Mesenchymal stem cell (in vitro differentiated cells and primary cell): ENCODE results near the gene FAAP100.

Experiments used
- DNase-seq: peaks from one replicate; pipeline ENCODE4 v3.0.0-alpha.2; 2013
- H2AFZ ChIP-seq: one replicate; pipeline ENCODE4 v1.6.1; 2013; ENCODE audit warnings: low read depth, mild to moderate bottlenecking, control low read depth, inconsistent platforms, low read length, moderate library complexity
- H2AK5ac ChIP-seq: 2 replicates; pipeline ENCODE4 v1.6.1; 2013; ENCODE audit warnings: low read length, moderate library complexity, mild to moderate bottlenecking, inconsistent platforms; ENCODE audit not compliant: severe bottlenecking
- H2BK120ac ChIP-seq: one replicate; pipeline ENCODE4 v1.6.1; 2013; ENCODE audit warnings: low read depth, mild to moderate bottlenecking, inconsistent platforms, low read length, moderate library complexity
- H2BK12ac ChIP-seq, 2 experiments: one replicate each; pipeline ENCODE4 v1.6.1; 2013; ENCODE audit warnings: inconsistent platforms in 2 of 2, low read length in 2 of 2, mild to moderate bottlenecking in 2 of 2, moderate library complexity in 2 of 2, control low read depth in 1 of 2
- H2BK15ac ChIP-seq: one replicate; pipeline ENCODE4 v1.6.1; 2013; ENCODE audit warnings: mild to moderate bottlenecking, low read depth, inconsistent platforms; ENCODE audit not compliant: poor library complexity, severe bottlenecking
- H2BK5ac ChIP-seq: 2 replicates; pipeline ENCODE4 v1.6.1; 2013; ENCODE audit warnings: low read depth, mild to moderate bottlenecking, low read length, control low read depth, inconsistent platforms; ENCODE audit not compliant: poor library complexity, severe bottlenecking
- H3K14ac ChIP-seq, 2 experiments: one replicate each; pipeline ENCODE4 v1.6.1; 2013; ENCODE audit warnings: inconsistent platforms in 2 of 2, low read length in 2 of 2, control low read depth in 1 of 2, mild to moderate bottlenecking in 1 of 2, moderate library complexity in 1 of 2
- H3K18ac ChIP-seq, 2 experiments: one replicate each; pipeline ENCODE4 v1.6.1; 2013; ENCODE audit warnings: inconsistent platforms in 2 of 2, low read length in 2 of 2, control low read depth in 1 of 2, low read depth in 1 of 2, mild to moderate bottlenecking in 1 of 2
- H3K23ac ChIP-seq, 2 experiments: one replicate each; pipeline ENCODE4 v1.6.1; 2013; ENCODE audit warnings: inconsistent platforms in 2 of 2, low read length in 2 of 2, mild to moderate bottlenecking in 2 of 2, moderate library complexity in 2 of 2, control low read depth in 1 of 2
- H3K27ac ChIP-seq: 2 replicates; pipeline ENCODE4 v1.5.1; 2013; ENCODE audit warnings: mild to moderate bottlenecking, moderate library complexity, low read length, control low read depth, inconsistent platforms; ENCODE audit not compliant: poor library complexity, severe bottlenecking
- H3K27me3 ChIP-seq, 2 experiments: 2 replicates each; pipeline versions ENCODE4 v1.6.1 to v1.7.0; 2013; ENCODE audit warnings: low read length in 2 of 2, mild to moderate bottlenecking in 2 of 2, moderate library complexity in 2 of 2, control low read depth in 1 of 2, inconsistent platforms in 1 of 2; ENCODE audit not compliant: control insufficient read depth in 1 of 2, insufficient read depth in 1 of 2
- H3K36me3 ChIP-seq, 2 experiments: 2 replicates each; pipeline versions ENCODE4 v1.6.1 to v1.7.0; 2013; ENCODE audit warnings: low read length in 2 of 2, control low read depth in 1 of 2, inconsistent platforms in 1 of 2, low read depth in 1 of 2, mild to moderate bottlenecking in 1 of 2; ENCODE audit not compliant: insufficient read depth in 2 of 2, control insufficient read depth in 1 of 2
- H3K4ac ChIP-seq, 2 experiments: one replicate each; pipeline ENCODE4 v1.6.1; 2013; ENCODE audit warnings: inconsistent platforms in 2 of 2, low read length in 2 of 2, mild to moderate bottlenecking in 2 of 2, moderate library complexity in 2 of 2, control low read depth in 1 of 2, low read depth in 1 of 2
- H3K4me1 ChIP-seq: 2 replicates; pipeline ENCODE4 v1.6.1; 2013; ENCODE audit warnings: low read depth, low read length, control low read depth; ENCODE audit not compliant: control insufficient read depth, insufficient read depth
- H3K4me2 ChIP-seq: 2 replicates; pipeline ENCODE4 v1.6.1; 2013; ENCODE audit warnings: low read length, mild to moderate bottlenecking, inconsistent platforms; ENCODE audit not compliant: poor library complexity, severe bottlenecking
- H3K4me3 ChIP-seq, 2 experiments: 2 replicates each; pipeline versions ENCODE4 v1.5.1 to v1.7.0; 2013; ENCODE audit warnings: low read length in 2 of 2, mild to moderate bottlenecking in 2 of 2, control low read depth in 1 of 2, low read depth in 1 of 2; ENCODE audit not compliant: insufficient read depth in 1 of 2
- H3K79me1 ChIP-seq: replicated peaks from 2 replicates; pipeline ENCODE4 v1.6.1; 2013; ENCODE audit warnings: mild to moderate bottlenecking, control low read depth, low read length, inconsistent platforms; ENCODE audit not compliant: poor library complexity, severe bottlenecking
- H3K9ac ChIP-seq: 2 replicates; pipeline ENCODE4 v1.7.0; 2013; ENCODE audit warnings: mild to moderate bottlenecking, low read length, moderate library complexity
- H3K9me3 ChIP-seq: 2 replicates; pipeline ENCODE4 v1.7.0; 2013; ENCODE audit warnings: mild to moderate bottlenecking, low read length; ENCODE audit not compliant: control insufficient read depth
- H4K8ac ChIP-seq: one replicate; pipeline ENCODE4 v1.6.1; 2013; ENCODE audit warnings: inconsistent platforms, mild to moderate bottlenecking, low read length, moderate library complexity
- H4K91ac ChIP-seq: one replicate; pipeline ENCODE4 v1.6.1; 2013; ENCODE audit warnings: mild to moderate bottlenecking, low read length, inconsistent platforms
- WGBS: methylation state at CpG from one replicate; pipeline ENCODE4 v1.1.7; 2013; ENCODE audit warnings: mixed read lengths; 5-methylcytosine and 5-hydroxymethylcytosine counted together

The FAAP100 gene

GRCh38 chr17:81515530-81516041, 36.6 kb downstream of the FAAP100 start:
- H3K4ac ChIP-seq: peak overlapping the region; percentile 42 to 99
- no peak for DNase-seq
- peak overlapping the region; percentile 94 for H2BK120ac ChIP-seq
- H3K9me3 ChIP-seq: no peaks in the 10 kb centered on the region
- peak overlapping the region; percentile 20 for H2AFZ ChIP-seq
- peak overlapping the region; percentile 94 for H3K9ac ChIP-seq
- peak overlapping the region in 1 of 2 experiments; percentile 98 for H3K14ac ChIP-seq
- peak overlapping the region; percentile 46 to 86 for H3K18ac ChIP-seq
- peaks cover 4% of the 10 kb centered on the region for H3K79me1 ChIP-seq
- peak overlapping the region; percentile 81 for H2AK5ac ChIP-seq
- peak overlapping the region; percentile 7 to 80 for H2BK12ac ChIP-seq
- 56% methylated on average over 18 of the region's 19 CpGs for WGBS
- peaks cover 50% of the 10 kb centered on the region for H3K4me1 ChIP-seq
- H3K27ac ChIP-seq: peak overlapping the region; percentile 98
- H4K8ac ChIP-seq: peak overlapping the region; percentile 33
- H3K36me3 ChIP-seq: peaks cover 16 to 38% of the 10 kb centered on the region in 2 experiments
- peak overlapping the region; percentile 15 for H2BK15ac ChIP-seq
- peak overlapping the region in 1 of 2 experiments; percentile 68 for H3K23ac ChIP-seq
- H2BK5ac ChIP-seq: peak overlapping the region; percentile 99
- H3K4me3 ChIP-seq: peak overlapping the region; percentile 83 to 92
- H3K4me2 ChIP-seq: peak overlapping the region; percentile 94
- peak overlapping the region; percentile 93 for H4K91ac ChIP-seq
- H3K27me3 ChIP-seq: no peaks in the 10 kb centered on the region

DNA sequence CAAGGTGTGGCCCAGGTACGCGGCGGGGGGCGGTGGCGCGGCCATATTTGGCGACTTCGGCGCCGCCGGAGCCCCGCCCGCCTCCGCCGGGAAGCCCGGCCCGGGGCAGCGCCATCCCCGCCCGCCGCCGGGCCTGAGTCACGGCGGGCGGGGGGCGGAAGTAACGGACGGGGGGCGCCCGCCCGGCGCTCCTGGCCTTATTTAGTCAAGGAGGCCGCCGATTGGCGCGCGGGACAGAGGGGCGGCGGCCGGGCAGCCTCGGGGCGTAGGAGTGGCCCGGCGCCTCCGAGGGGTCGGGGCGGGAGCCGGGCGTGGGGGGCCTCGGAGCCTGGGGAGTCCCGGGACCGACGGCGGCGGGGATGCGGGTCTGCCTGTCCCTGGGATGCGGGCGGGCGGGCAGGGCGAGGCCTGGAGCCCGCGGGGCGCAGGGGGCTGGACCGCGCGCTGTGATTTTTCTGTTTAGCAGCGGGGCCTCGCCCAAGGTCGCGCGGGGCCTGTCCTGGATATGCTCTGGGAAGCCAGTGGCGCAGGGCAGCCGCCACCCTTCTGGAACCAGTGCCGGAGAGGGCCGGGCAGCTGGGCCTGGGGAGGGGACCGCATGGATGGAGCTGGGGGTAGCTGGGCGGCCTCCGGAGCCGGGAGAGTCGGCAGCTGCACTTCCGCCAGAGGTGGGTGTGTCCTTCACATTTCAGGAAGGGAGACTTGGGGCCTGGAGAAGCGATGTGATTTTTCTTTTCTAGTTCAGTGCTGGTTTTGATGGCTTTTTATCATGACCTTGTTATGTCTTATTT, 37.2 kb downstream of the FAAP100 start:
- H3K4me2 ChIP-seq: peak overlapping the region; percentile 94
- H4K91ac ChIP-seq: peak overlapping the region; percentile 99
- H2BK12ac ChIP-seq: peak overlapping the region; percentile 7 to 80
- H3K4ac ChIP-seq: peak overlapping the region; percentile 99
- no peaks in the 10 kb centered on the region for H3K27me3 ChIP-seq
- H3K27ac ChIP-seq: peak overlapping the region; percentile 98
- peak overlapping the region; percentile 100 for H2BK120ac ChIP-seq
- WGBS: 1% methylated on average over 74 of the region's 82 CpGs
- peak overlapping the region; percentile 91 for H4K8ac ChIP-seq
- peak overlapping the region; percentile 94 for H3K9ac ChIP-seq
- peak overlapping the region; percentile 100 for H2BK5ac ChIP-seq
- peak overlapping the region; percentile 81 to 92 for H3K14ac ChIP-seq
- H3K4me3 ChIP-seq: peak overlapping the region; percentile 83 to 92
- H3K23ac ChIP-seq: peak overlapping the region in 1 of 2 experiments; percentile 37
- no peaks in the 10 kb centered on the region for H3K9me3 ChIP-seq
- peaks cover 4% of the 10 kb centered on the region for H3K79me1 ChIP-seq
- peaks cover 47% of the 10 kb centered on the region for H3K4me1 ChIP-seq
- H3K18ac ChIP-seq: peak overlapping the region; percentile 81 to 98
- peak; percentile 82 for DNase-seq
- peak overlapping the region; percentile 84 for H2BK15ac ChIP-seq
- peaks cover 22 to 44% of the 10 kb centered on the region in 2 experiments for H3K36me3 ChIP-seq
- H2AFZ ChIP-seq: peak overlapping the region; percentile 20
- peak overlapping the region; percentile 82 for H2AK5ac ChIP-seq

DNA sequence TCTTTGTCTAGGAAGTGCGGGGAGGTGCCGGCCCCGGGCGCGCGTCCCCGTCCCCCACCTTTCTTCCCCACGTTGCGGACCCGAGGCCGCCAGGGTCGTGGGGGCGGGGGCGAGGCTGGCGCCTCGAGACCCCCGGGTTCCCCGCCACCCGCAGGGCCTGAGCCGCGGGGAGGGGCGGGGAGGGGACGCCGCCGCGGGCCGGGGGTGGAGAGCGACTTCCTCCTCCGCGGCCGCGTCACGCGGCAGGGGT, 37.7 kb downstream of the FAAP100 start:
- 0% methylated on average over 20 of the region's 34 CpGs for WGBS
- Histone ChIP-seq H3K18ac (peak overlapping the region; percentile 72 to 81), H3K14ac (peak overlapping the region; percentile 8 to 81), H3K79me1 (peaks cover under 1% of the 10 kb centered on the region), H4K91ac (peak overlapping the region; percentile 85), H3K9ac (peak overlapping the region; percentile 94), H2AK5ac (peak overlapping the region; percentile 49), H3K36me3 (peaks cover 28 to 47% of the 10 kb centered on the region in 2 experiments), H2BK5ac (peak overlapping the region; percentile 100), H3K4me1 (peaks cover 41% of the 10 kb centered on the region), H3K4me3 (peak overlapping the region; percentile 56 to 82), H3K9me3 (no peaks in the 10 kb centered on the region), H3K27ac (peak overlapping the region; percentile 94), H2BK15ac (peak overlapping the region; percentile 96), H2AFZ (no peak overlapping the region), H3K4me2 (peak overlapping the region; percentile 64), H3K23ac (peak overlapping the region in 1 of 2 experiments; percentile 78), H2BK120ac (peak overlapping the region; percentile 100), H3K4ac (peak overlapping the region; percentile 62 to 75), H4K8ac (peak overlapping the region; percentile 67), H3K27me3 (no peaks in the 10 kb centered on the region), H2BK12ac (peak overlapping the region; percentile 6 to 16)
- no peak for DNase-seq
